ENCODE data around the gene SIX2. TPM values are rescaled to one million over a fixed set of nuclear protein-coding genes. Genes with fewer than 3 reads are reported as not detected.

SIX2 gene
- total and polyA plus RNA-seq, 4 donors = 1.7 to 6.0 (median 2.6) TPM

DNA sequence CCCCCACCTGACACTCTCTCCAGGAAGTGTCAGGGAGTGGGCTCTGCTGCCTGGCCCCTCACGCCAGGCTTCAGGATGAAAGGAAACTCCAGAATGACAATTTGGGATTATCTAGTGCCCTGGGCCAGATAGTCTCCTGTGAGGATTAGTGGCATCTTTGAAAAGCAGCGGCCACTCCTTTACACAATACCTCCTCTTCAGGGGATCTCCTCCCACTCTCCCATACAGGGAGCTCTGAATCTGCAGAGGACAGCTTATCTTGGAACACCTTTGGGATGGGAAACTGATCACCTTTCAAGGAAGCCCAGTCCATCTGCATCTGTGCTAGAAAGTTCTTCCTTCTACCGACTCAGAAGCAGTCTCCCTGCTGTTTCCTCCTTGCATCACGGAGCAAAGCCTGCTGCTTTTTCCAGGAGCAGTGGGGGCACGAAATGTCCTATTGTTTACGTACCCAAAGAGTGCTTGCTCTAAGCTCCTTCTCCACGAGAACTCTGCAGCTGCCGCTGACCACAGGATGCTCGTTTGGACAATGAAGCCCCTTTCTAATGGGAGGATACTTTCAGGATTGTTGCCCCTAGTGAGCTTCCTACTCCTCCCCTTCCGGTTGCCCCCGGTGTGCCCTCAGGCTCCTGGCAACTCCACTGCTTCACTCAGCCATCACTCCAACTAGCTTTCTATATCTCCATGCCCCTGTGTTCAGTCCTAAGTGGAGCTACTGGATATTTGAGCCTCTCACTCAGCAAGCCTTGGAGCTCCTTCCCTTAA is 36.3 kb downstream of the SIX2 start:
- Histone ChIP-seq H3K27me3 (ENCODE audit: control insufficient read depth in 1 of 2, insufficient read depth in 2 of 2, low read length in 1 of 2) (no peaks in the 10 kb centered on the region), H3K9me3 (ENCODE audit: control insufficient read depth, low read length) (no peaks in the 10 kb centered on the region), H3K4me1 (ENCODE audit: control insufficient read depth in 1 of 2, insufficient read depth in 2 of 2, low read length in 2 of 2) (no peaks in the 10 kb centered on the region), H3K4me3 (ENCODE audit: low read length in 2 of 2) (no peak overlapping the region), H3K36me3 (ENCODE audit: control insufficient read depth in 1 of 2, insufficient read depth in 2 of 2, low read length in 1 of 2) (no peaks in the 10 kb centered on the region), H3K27ac (ENCODE audit: low read depth in 1 of 2, low read length in 2 of 2) (no peak overlapping the region)
- ATAC-seq (ENCODE audit: low FRiP score) = no peak
- no peak for DNase-seq
- 33% methylated on average over 11 of the region's 11 CpGs for WGBS, 2 donors
- intact Hi-C loops (cut with DNase I) = no loop called here

GRCh38 chr2:44970846-44971450 is 38.3 kb downstream of the SIX2 start:
- H3K4me1 ChIP-seq (ENCODE audit: control insufficient read depth in 1 of 2, insufficient read depth in 2 of 2, low read length in 2 of 2) = no peaks in the 10 kb centered on the region
- DNase-seq (no peak), ATAC-seq (ENCODE audit: low FRiP score) (no peak)
- H3K9me3 ChIP-seq (ENCODE audit: control insufficient read depth, low read length) = no peaks in the 10 kb centered on the region
- no peaks in the 10 kb centered on the region for H3K36me3 ChIP-seq (ENCODE audit: control insufficient read depth in 1 of 2, insufficient read depth in 2 of 2, low read length in 1 of 2)
- H3K27me3 ChIP-seq (ENCODE audit: control insufficient read depth in 1 of 2, insufficient read depth in 2 of 2, low read length in 1 of 2) = no peaks in the 10 kb centered on the region
- 64 to 83% methylated on average over 15 of the region's 15 CpGs for WGBS, 2 donors
- H3K4me3 ChIP-seq (ENCODE audit: low read length in 2 of 2) = no peak overlapping the region
- intact Hi-C loops (cut with DNase I) = no loop called here
- no peak overlapping the region for H3K27ac ChIP-seq (ENCODE audit: low read depth in 1 of 2, low read length in 2 of 2)

DNA sequence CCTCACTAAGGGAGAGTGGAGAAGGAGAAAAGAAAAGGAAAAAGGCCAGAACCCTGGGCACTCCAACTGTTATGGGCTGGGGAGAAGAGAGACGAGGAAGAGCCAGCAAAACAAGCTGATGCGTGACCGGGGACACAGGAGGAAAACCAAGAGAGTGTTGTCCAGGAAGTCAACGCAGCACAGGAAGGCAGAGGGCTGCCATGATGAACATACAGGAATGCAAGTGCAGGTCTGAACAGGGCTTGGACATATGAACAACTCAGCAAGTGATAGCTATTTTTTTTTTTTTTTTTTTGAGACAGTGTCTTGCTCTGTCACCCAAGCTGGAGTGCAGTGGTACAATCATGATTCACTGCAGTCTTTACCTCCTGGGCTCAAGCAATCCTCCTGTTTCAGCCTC is 39.3 kb downstream of the SIX2 start:
- no peaks in the 10 kb centered on the region for H3K4me1 ChIP-seq (ENCODE audit: control insufficient read depth in 1 of 2, insufficient read depth in 2 of 2, low read length in 2 of 2)
- no peak for ATAC-seq (ENCODE audit: low FRiP score)
- DNase-seq = no peak
- no peak overlapping the region for H3K4me3 ChIP-seq (ENCODE audit: low read length in 2 of 2)
- intact Hi-C loops (cut with DNase I) = no loop called here
- no peaks in the 10 kb centered on the region for H3K27me3 ChIP-seq (ENCODE audit: control insufficient read depth in 1 of 2, insufficient read depth in 2 of 2, low read length in 1 of 2)
- H3K36me3 ChIP-seq (ENCODE audit: control insufficient read depth in 1 of 2, insufficient read depth in 2 of 2, low read length in 1 of 2) = no peaks in the 10 kb centered on the region
- no peaks in the 10 kb centered on the region for H3K9me3 ChIP-seq (ENCODE audit: control insufficient read depth, low read length)
- H3K27ac ChIP-seq (ENCODE audit: low read depth in 1 of 2, low read length in 2 of 2) = no peak overlapping the region
- WGBS, 2 donors = 91 to 96% methylated on average over 4 of the region's 4 CpGs

DNA sequence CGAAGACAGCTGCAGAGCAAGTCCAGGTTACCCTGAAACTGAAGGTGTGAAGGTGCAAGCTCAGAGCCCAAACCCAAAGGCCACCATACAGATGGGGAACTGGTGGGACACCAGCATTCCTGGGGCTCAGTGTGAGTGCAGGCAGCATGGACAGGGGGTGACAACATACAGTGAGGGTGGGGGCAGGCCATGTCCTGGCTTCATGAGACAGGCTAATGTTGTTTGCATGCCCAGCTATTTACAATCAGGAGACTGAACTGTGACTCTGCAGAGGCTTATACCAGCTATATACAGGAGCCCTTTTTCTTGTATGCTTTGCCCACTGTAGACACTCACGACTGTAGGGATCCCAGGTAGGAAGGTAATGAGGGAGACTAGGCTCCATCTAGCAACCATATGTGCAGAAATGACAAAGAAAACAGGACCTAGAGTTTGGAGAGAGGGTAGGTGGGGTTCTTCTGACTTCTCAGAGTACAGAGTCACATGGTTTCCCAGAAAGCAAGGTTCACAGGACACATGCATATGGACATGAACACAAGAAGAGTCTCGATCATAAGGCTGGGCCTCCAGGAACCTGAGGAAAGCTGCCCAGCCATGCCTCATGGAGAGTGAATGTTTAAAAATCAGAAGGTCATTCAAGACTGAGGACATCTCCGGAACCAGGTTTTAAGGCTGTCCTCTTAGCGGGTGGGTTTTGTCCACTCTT is 41.4 kb downstream of the SIX2 start:
- no peak for DNase-seq
- WGBS, 2 donors = 90 to 93% methylated on average over 5 of the region's 5 CpGs
- H3K4me3 ChIP-seq (ENCODE audit: low read length in 2 of 2) = no peak overlapping the region
- no peaks in the 10 kb centered on the region for H3K27me3 ChIP-seq (ENCODE audit: control insufficient read depth in 1 of 2, insufficient read depth in 2 of 2, low read length in 1 of 2)
- H3K4me1 ChIP-seq (ENCODE audit: control insufficient read depth in 1 of 2, insufficient read depth in 2 of 2, low read length in 2 of 2) = no peaks in the 10 kb centered on the region
- intact Hi-C loops (cut with DNase I) = no loop called here
- H3K9me3 ChIP-seq (ENCODE audit: control insufficient read depth, low read length) = no peaks in the 10 kb centered on the region
- no peaks in the 10 kb centered on the region for H3K36me3 ChIP-seq (ENCODE audit: control insufficient read depth in 1 of 2, insufficient read depth in 2 of 2, low read length in 1 of 2)
- no peak for ATAC-seq (ENCODE audit: low FRiP score)
- H3K27ac ChIP-seq (ENCODE audit: low read depth in 1 of 2, low read length in 2 of 2) = no peak overlapping the region

- H3K4me3 ChIP-seq (ENCODE audit: low read length in 2 of 2) = no peak overlapping the region
- H3K27me3 ChIP-seq (ENCODE audit: control insufficient read depth in 1 of 2, insufficient read depth in 2 of 2, low read length in 1 of 2) = no peaks in the 10 kb centered on the region
- WGBS, 2 donors = 68 to 81% methylated on average over 6 of the region's 6 CpGs
- no peak overlapping the region for H3K27ac ChIP-seq (ENCODE audit: low read depth in 1 of 2, low read length in 2 of 2)
- intact Hi-C loops (cut with DNase I) = no loop called here
- H3K36me3 ChIP-seq (ENCODE audit: control insufficient read depth in 1 of 2, insufficient read depth in 2 of 2, low read length in 1 of 2) = no peaks in the 10 kb centered on the region
- no peaks in the 10 kb centered on the region for H3K9me3 ChIP-seq (ENCODE audit: control insufficient read depth, low read length)
- ATAC-seq (ENCODE audit: low FRiP score) = no peak
- no peak for DNase-seq
- no peaks in the 10 kb centered on the region for H3K4me1 ChIP-seq (ENCODE audit: control insufficient read depth in 1 of 2, insufficient read depth in 2 of 2, low read length in 2 of 2)
Observed at GRCh38 chr2:44967056-44967455, 42.2 kb downstream of the SIX2 start.

DNA sequence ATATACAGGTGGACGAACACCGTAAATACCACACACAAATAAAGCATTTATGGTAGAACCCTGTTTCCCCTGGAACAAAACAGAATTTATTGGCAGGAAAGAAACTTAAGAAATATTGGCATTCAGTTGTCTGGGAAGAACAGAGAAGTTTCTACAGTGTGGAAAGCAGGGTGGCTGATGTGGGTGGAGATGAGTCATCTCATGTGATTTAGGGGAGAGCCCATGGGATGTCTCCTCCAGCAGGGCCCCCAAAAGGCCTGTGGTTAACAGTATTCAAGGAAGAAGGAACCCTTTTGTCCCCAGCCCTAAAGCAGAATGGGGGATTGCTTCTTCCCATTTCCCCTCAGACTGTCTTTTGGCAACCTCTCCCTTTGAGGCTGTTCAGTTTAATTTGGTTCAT is 43.6 kb downstream of the SIX2 start:
- Histone ChIP-seq H3K9me3 (ENCODE audit: control insufficient read depth, low read length) (no peaks in the 10 kb centered on the region), H3K27ac (ENCODE audit: low read depth in 1 of 2, low read length in 2 of 2) (no peak overlapping the region), H3K4me1 (ENCODE audit: control insufficient read depth in 1 of 2, insufficient read depth in 2 of 2, low read length in 2 of 2) (no peaks in the 10 kb centered on the region), H3K27me3 (ENCODE audit: control insufficient read depth in 1 of 2, insufficient read depth in 2 of 2, low read length in 1 of 2) (no peaks in the 10 kb centered on the region), H3K36me3 (ENCODE audit: control insufficient read depth in 1 of 2, insufficient read depth in 2 of 2, low read length in 1 of 2) (no peaks in the 10 kb centered on the region), H3K4me3 (ENCODE audit: low read length in 2 of 2) (no peak overlapping the region)
- WGBS, 2 donors = 95 to 96% methylated on average over 2 of the region's 2 CpGs
- DNase-seq = no peak
- intact Hi-C loops (cut with DNase I) = no loop called here
- no peak for ATAC-seq (ENCODE audit: low FRiP score)

DNA sequence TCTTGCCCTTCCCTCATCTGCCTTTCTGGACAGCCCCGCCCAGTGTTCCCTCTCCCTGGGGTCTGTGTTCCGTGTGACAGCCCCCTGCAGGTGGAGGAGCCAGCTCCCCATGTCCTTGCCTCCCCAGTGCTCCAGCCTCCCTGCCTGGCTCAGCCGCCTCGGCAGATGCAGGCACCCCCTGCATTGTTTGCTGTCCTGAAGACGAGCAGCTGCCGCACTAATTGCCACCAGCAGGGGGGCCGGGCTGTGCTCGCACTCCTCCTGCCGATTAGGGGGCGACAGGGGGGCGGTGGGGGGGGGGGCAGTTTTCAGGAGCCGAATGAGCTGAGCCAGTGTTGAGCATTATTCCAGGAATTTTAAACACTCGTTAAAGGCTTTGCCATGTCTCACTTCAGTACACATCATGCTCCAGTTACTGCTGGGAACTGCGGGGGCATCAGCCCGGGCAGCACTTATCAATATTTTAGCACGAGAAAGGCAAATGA is 44.5 kb downstream of the SIX2 start:
- Histone ChIP-seq H3K27me3 (ENCODE audit: control insufficient read depth in 1 of 2, insufficient read depth in 2 of 2, low read length in 1 of 2) (no peaks in the 10 kb centered on the region), H3K27ac (ENCODE audit: low read depth in 1 of 2, low read length in 2 of 2) (no peak overlapping the region), H3K9me3 (ENCODE audit: control insufficient read depth, low read length) (no peaks in the 10 kb centered on the region), H3K4me3 (ENCODE audit: low read length in 2 of 2) (no peak overlapping the region), H3K4me1 (ENCODE audit: control insufficient read depth in 1 of 2, insufficient read depth in 2 of 2, low read length in 2 of 2) (no peaks in the 10 kb centered on the region), H3K36me3 (ENCODE audit: control insufficient read depth in 1 of 2, insufficient read depth in 2 of 2, low read length in 1 of 2) (no peaks in the 10 kb centered on the region)
- DNase-seq (no peak), ATAC-seq (ENCODE audit: low FRiP score) (no peak)
- 21% methylated on average over 16 of the region's 16 CpGs for WGBS, 2 donors
- intact Hi-C loops (cut with DNase I) = no loop called here

GRCh38 chr2:44962176-44962695 is 47.0 kb downstream of the SIX2 start:
- no peak overlapping the region for H3K27ac ChIP-seq (ENCODE audit: low read depth in 1 of 2, low read length in 2 of 2)
- WGBS, 2 donors = 83 to 89% methylated on average over 5 of the region's 5 CpGs
- H3K36me3 ChIP-seq (ENCODE audit: control insufficient read depth in 1 of 2, insufficient read depth in 2 of 2, low read length in 1 of 2) = no peaks in the 10 kb centered on the region
- no peaks in the 10 kb centered on the region for H3K4me1 ChIP-seq (ENCODE audit: control insufficient read depth in 1 of 2, insufficient read depth in 2 of 2, low read length in 2 of 2)
- intact Hi-C loops (cut with DNase I) = no loop called here
- H3K27me3 ChIP-seq (ENCODE audit: control insufficient read depth in 1 of 2, insufficient read depth in 2 of 2, low read length in 1 of 2) = no peaks in the 10 kb centered on the region
- no peaks in the 10 kb centered on the region for H3K9me3 ChIP-seq (ENCODE audit: control insufficient read depth, low read length)
- no peak for DNase-seq
- H3K4me3 ChIP-seq (ENCODE audit: low read length in 2 of 2) = no peak overlapping the region
- ATAC-seq (ENCODE audit: low FRiP score) = no peak
